ENCODE data around the gene CAPN9.
"Not testable (repeated sequence)": the region's sequence is repeated elsewhere in the genome, so short reads cannot be mapped to it uniquely, and the experiment has no call there.

CAPN9 gene

GRCh38 chr1:230749150-230749549, 2.0 kb downstream of the CAPN9 start:
- DNase-seq (ENCODE audit: low read depth) = no peak

- DNase-seq (ENCODE audit: low read depth) = no peak
Measured at GRCh38 chr1:230749635-230750034, 2.4 kb downstream of the CAPN9 start.

- no peak for DNase-seq (ENCODE audit: low read depth)
Measured at GRCh38 chr1:230750576-230750975, 3.4 kb downstream of the CAPN9 start.

- no peak for DNase-seq (ENCODE audit: low read depth)
Measured at GRCh38 chr1:230750986-230751625, 3.9 kb downstream of the CAPN9 start.

- no peak for DNase-seq (ENCODE audit: low read depth)
Measured at GRCh38 chr1:230752407-230752806, 5.2 kb downstream of the CAPN9 start.

GRCh38 chr1:230753191-230753585, 6.0 kb downstream of the CAPN9 start:
- no peak for DNase-seq (ENCODE audit: low read depth)

- DNase-seq (ENCODE audit: low read depth) = no peak
Measured at GRCh38 chr1:230753586-230754251, 6.5 kb downstream of the CAPN9 start.

- no peak for DNase-seq (ENCODE audit: low read depth)
Measured at GRCh38 chr1:230754796-230755195, 7.6 kb downstream of the CAPN9 start.

- no peak for DNase-seq (ENCODE audit: low read depth)
Measured at GRCh38 chr1:230757856-230758708, 10.9 kb downstream of the CAPN9 start.

GRCh38 chr1:230758709-230759368, 11.7 kb downstream of the CAPN9 start:
- DNase-seq (ENCODE audit: low read depth) = no peak

GRCh38 chr1:230759369-230760065, 12.3 kb downstream of the CAPN9 start:
- no peak for DNase-seq (ENCODE audit: low read depth)

GRCh38 chr1:230760360-230760827, 13.2 kb downstream of the CAPN9 start:
- no peak for DNase-seq (ENCODE audit: low read depth)

- DNase-seq (ENCODE audit: low read depth) = no peak
Measured at GRCh38 chr1:230761443-230762167, 14.4 kb downstream of the CAPN9 start.

- DNase-seq (ENCODE audit: low read depth) = no peak
Measured at GRCh38 chr1:230763927-230764591, 16.9 kb downstream of the CAPN9 start.

- no peak for DNase-seq (ENCODE audit: low read depth)
Measured at GRCh38 chr1:230766318-230766717, 19.1 kb downstream of the CAPN9 start.

- not testable (repeated sequence) for DNase-seq (ENCODE audit: low read depth)
Measured at GRCh38 chr1:230767859-230768612, 20.8 kb downstream of the CAPN9 start.

GRCh38 chr1:230768903-230769570, 21.8 kb downstream of the CAPN9 start:
- DNase-seq (ENCODE audit: low read depth) = no peak

GRCh38 chr1:230770317-230770716, 23.1 kb downstream of the CAPN9 start:
- no peak for DNase-seq (ENCODE audit: low read depth)

GRCh38 chr1:230771773-230772354, 24.7 kb downstream of the CAPN9 start:
- DNase-seq (ENCODE audit: low read depth) = no peak

Measured in HS-5 (cell line).